AG20443 (cell line): ENCODE data around the gene SCGB1C2.
"Not testable (repeated sequence)": the region's sequence is repeated elsewhere in the genome, so short reads cannot be mapped to it uniquely, and the experiment has no call there.

Experiments used
- DNase-seq: peaks from one replicate; pipeline ENCODE4 v3.0.0; 2012; ENCODE audit warnings: low spot score, mixed read lengths

The SCGB1C2 gene

GRCh38 chr17:149231-149630 lies 11.9 kb downstream of the SCGB1C2 start:
- DNase-seq: no peak

GRCh38 chr17:149897-150584 lies 12.7 kb downstream of the SCGB1C2 start:
- no peak for DNase-seq

- no peak for DNase-seq
These were observed 13.6 kb downstream of the SCGB1C2 start for GRCh38 chr17:151004-151403.

GRCh38 chr17:151886-152859 lies 14.8 kb downstream of the SCGB1C2 start:
- no peak for DNase-seq

GRCh38 chr17:152860-153420 lies 15.6 kb downstream of the SCGB1C2 start:
- DNase-seq: no peak

- DNase-seq: no peak
These were observed 16.5 kb downstream of the SCGB1C2 start for GRCh38 chr17:153851-154250.

GRCh38 chr17:155576-155975 lies 18.2 kb downstream of the SCGB1C2 start:
- DNase-seq: no peak

- no peak for DNase-seq
These were observed 18.8 kb downstream of the SCGB1C2 start for GRCh38 chr17:156094-156621.

- no peak for DNase-seq
These were observed 19.6 kb downstream of the SCGB1C2 start for GRCh38 chr17:156946-157345.

GRCh38 chr17:157901-158300 lies 20.5 kb downstream of the SCGB1C2 start:
- DNase-seq: no peak

- no peak for DNase-seq
These were observed 21.0 kb downstream of the SCGB1C2 start for GRCh38 chr17:158379-158778.

- no peak for DNase-seq
These were observed 22.2 kb downstream of the SCGB1C2 start for GRCh38 chr17:159609-160008.

- no peak for DNase-seq
These were observed 23.0 kb downstream of the SCGB1C2 start for GRCh38 chr17:160336-160735.

GRCh38 chr17:161481-161880 lies 24.1 kb downstream of the SCGB1C2 start:
- DNase-seq: no peak

- DNase-seq: no peak
These were observed 25.3 kb downstream of the SCGB1C2 start for GRCh38 chr17:162689-163088.

- DNase-seq: peak; percentile 57
These were observed 26.2 kb downstream of the SCGB1C2 start for GRCh38 chr17:163514-164098.

GRCh38 chr17:164303-165235 lies 27.2 kb downstream of the SCGB1C2 start:
- peak; percentile 66 for DNase-seq

- no peak for DNase-seq
These were observed 28.6 kb downstream of the SCGB1C2 start for GRCh38 chr17:165939-166338.

GRCh38 chr17:168614-169013 lies 31.2 kb downstream of the SCGB1C2 start:
- DNase-seq: not testable (repeated sequence)

- DNase-seq: no peak
These were observed 32.8 kb downstream of the SCGB1C2 start for GRCh38 chr17:170130-170670.

- DNase-seq: no peak
These were observed 34.5 kb downstream of the SCGB1C2 start for GRCh38 chr17:171871-172270.
